Activated CD4-positive, CD25-positive, alpha-beta regulatory T cell treated with anti-CD3 and anti-CD28 coated beads, Interleukin-2, amount 50 U/mL, for 16 hours (primary cell): Measurements from ENCODE around the gene PTMA.
"Not testable (repeated sequence)": the region's sequence is repeated elsewhere in the genome, so short reads cannot be mapped to it uniquely, and the experiment has no call there.

Source experiments
- DNase-seq: peaks from one replicate; pipeline ENCODE4 v3.0.0-alpha.2; 2020; ENCODE audit warnings: low read depth, low spot score

The PTMA gene

GRCh38 chr2:231716666-231717280 lies 8.4 kb downstream of the PTMA start:
- DNase-seq = no peak

- DNase-seq = no peak
These were observed 9.2 kb downstream of the PTMA start for GRCh38 chr2:231717281-231718171.

- no peak for DNase-seq
These were observed 10.5 kb downstream of the PTMA start for GRCh38 chr2:231718799-231719198.

GRCh38 chr2:231720292-231720986 lies 12.1 kb downstream of the PTMA start:
- no peak for DNase-seq

- no peak for DNase-seq
These were observed 13.0 kb downstream of the PTMA start for GRCh38 chr2:231720987-231721966.

GRCh38 chr2:231722721-231723307 lies 14.5 kb downstream of the PTMA start:
- no peak for DNase-seq

GRCh38 chr2:231725476-231725875 lies 17.2 kb downstream of the PTMA start:
- no peak for DNase-seq

- no peak for DNase-seq
These were observed 18.0 kb downstream of the PTMA start for GRCh38 chr2:231726276-231726675.

- no peak for DNase-seq
These were observed 19.3 kb downstream of the PTMA start for GRCh38 chr2:231727621-231728020.

- no peak for DNase-seq
These were observed 24.3 kb downstream of the PTMA start for GRCh38 chr2:231732604-231733003.

- DNase-seq = no peak
These were observed 29.4 kb downstream of the PTMA start for GRCh38 chr2:231737761-231738160.

- no peak for DNase-seq
These were observed 35.2 kb downstream of the PTMA start for GRCh38 chr2:231743376-231744116.

GRCh38 chr2:231745303-231746038 lies 37.1 kb downstream of the PTMA start:
- no peak for DNase-seq

- not testable (repeated sequence) for DNase-seq
These were observed 40.0 kb downstream of the PTMA start for GRCh38 chr2:231748153-231748896.

GRCh38 chr2:231749016-231749415 lies 40.7 kb downstream of the PTMA start:
- DNase-seq = not testable (repeated sequence)

GRCh38 chr2:231751042-231751815 lies 42.9 kb downstream of the PTMA start:
- DNase-seq = no peak

- DNase-seq = no peak
These were observed 43.7 kb downstream of the PTMA start for GRCh38 chr2:231752061-231752460.

GRCh38 chr2:231761735-231762134 lies 53.4 kb downstream of the PTMA start:
- DNase-seq = no peak
